ENCODE data around the gene PHLDA2. TPM values are rescaled to one million over a fixed set of nuclear protein-coding genes. Genes with fewer than 3 reads are reported as not detected.

PHLDA2 gene
- total RNA-seq, 2 experiments from 2014 or later = 3.6 to 3.7 TPM

DNA sequence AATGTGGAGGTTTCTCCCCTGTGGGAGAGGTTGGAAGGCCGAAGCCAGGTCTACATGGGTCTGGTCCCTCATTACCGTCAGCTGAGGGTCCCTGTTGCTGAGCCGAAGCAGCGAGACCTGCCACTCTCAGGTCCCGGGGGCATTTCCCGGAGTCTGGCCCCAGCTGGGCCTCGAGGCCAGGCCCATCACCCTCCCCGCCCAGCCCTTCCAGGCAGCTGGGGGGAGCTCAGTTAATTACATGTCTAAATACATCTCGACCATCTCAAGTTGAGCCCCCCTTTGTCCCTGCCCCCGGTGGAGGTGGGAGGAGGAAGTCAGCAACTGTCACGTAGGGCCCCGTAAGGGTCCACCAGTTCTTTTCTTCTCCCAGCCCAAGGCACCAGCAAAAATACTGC is 47.2 kb downstream of the PHLDA2 start:
- no peak overlapping the region for H3K4me3 Mint-ChIP-seq
- peaks cover 2% of the 10 kb centered on the region for H3K4me1 Mint-ChIP-seq (ENCODE audit: low read depth)
- intact Hi-C loops (cut with micrococcal nuclease) = no loop called here
- TF ChIP-seq, protein P1, sequence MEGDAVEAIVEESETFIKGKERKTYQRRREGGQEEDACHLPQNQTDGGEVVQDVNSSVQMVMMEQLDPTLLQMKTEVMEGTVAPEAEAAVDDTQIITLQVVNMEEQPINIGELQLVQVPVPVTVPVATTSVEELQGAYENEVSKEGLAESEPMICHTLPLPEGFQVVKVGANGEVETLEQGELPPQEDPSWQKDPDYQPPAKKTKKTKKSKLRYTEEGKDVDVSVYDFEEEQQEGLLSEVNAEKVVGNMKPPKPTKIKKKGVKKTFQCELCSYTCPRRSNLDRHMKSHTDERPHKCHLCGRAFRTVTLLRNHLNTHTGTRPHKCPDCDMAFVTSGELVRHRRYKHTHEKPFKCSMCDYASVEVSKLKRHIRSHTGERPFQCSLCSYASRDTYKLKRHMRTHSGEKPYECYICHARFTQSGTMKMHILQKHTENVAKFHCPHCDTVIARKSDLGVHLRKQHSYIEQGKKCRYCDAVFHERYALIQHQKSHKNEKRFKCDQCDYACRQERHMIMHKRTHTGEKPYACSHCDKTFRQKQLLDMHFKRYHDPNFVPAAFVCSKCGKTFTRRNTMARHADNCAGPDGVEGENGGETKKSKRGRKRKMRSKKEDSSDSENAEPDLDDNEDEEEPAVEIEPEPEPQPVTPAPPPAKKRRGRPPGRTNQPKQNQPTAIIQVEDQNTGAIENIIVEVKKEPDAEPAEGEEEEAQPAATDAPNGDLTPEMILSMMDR (IDR thresholded peaks at IDR 0.05) = no peak
- ChIA-PET CTCF (interaction anchor here (1.9 to 2.0 kb wide), 2 partner anchors 11 to 350 kb away, joined by 8 to 14 read pairs; no protein-coding TSS in a partner anchor), POLR2A (no interaction called here)
- H3K36me3 Mint-ChIP-seq (ENCODE audit: low read depth) = no peaks in the 10 kb centered on the region
- peaks cover 5% of the 10 kb centered on the region for H3K27me3 Mint-ChIP-seq
- DNase-seq = no peak
- no peak overlapping the region for H3K27ac Mint-ChIP-seq
- no peak for ATAC-seq
- no peaks in the 10 kb centered on the region for H3K9me3 Mint-ChIP-seq

GRCh38 chr11:2881076-2881980 is 47.9 kb downstream of the PHLDA2 start:
- ChIA-PET CTCF (interaction anchor here (1.6 to 2.0 kb wide), 3 partner anchors 8 to 349 kb away, joined by 4 to 14 read pairs (median 8); no protein-coding TSS in a partner anchor), POLR2A (no interaction called here)
- intact Hi-C loops (cut with micrococcal nuclease) = no loop called here
- Mint-ChIP-seq H3K4me1 (ENCODE audit: low read depth) (peaks cover 2% of the 10 kb centered on the region), H3K9me3 (no peaks in the 10 kb centered on the region), H3K27me3 (peaks cover 5% of the 10 kb centered on the region), H3K36me3 (ENCODE audit: low read depth) (no peaks in the 10 kb centered on the region), H3K4me3 (no peak overlapping the region), H3K27ac (no peak overlapping the region)
- DNase-seq (no peak), ATAC-seq (no peak)
- TF ChIP-seq, protein P1 (IDR thresholded peaks at IDR 0.05) = no peak

- ChIA-PET POLR2A (no interaction called here), CTCF (interaction anchor here (1.6 to 2.0 kb wide), 3 partner anchors 9 to 348 kb away, joined by 4 to 14 read pairs (median 8); no protein-coding TSS in a partner anchor)
- DNase-seq = no peak
- no peaks in the 10 kb centered on the region for H3K36me3 Mint-ChIP-seq (ENCODE audit: low read depth)
- no peak for ATAC-seq
- H3K4me1 Mint-ChIP-seq (ENCODE audit: low read depth) = peaks cover 2% of the 10 kb centered on the region
- no peak overlapping the region for H3K27ac Mint-ChIP-seq
- TF ChIP-seq, protein P1 (IDR thresholded peaks at IDR 0.05) = no peak
- intact Hi-C loops (cut with micrococcal nuclease) = no loop called here
- H3K27me3 Mint-ChIP-seq = peaks cover 5% of the 10 kb centered on the region
- no peaks in the 10 kb centered on the region for H3K9me3 Mint-ChIP-seq
- H3K4me3 Mint-ChIP-seq = no peak overlapping the region
These were observed 48.6 kb downstream of the PHLDA2 start for GRCh38 chr11:2880646-2881045.

DNA sequence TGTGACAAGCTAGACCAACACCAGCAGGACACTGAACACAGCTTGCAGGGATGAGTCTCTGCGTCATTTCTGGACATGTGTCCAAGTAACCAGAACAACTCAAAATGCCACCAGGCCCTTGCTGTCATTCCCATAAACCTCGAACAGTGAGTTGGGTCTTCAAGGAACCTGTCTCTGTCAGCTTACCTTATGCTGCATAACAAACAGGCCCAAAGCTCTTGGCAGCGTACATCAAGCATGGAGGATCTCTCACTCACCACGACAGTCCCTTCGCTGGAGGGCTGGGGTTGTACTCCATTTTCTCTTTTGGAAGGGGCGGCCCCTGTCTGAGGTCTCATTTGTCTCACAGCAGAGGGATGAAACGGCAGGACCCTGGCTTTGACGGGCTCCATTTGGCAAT is 50.4 kb downstream of the PHLDA2 start:
- Mint-ChIP-seq H3K4me3 (no peak overlapping the region), H3K27me3 (peaks cover 3% of the 10 kb centered on the region), H3K36me3 (ENCODE audit: low read depth) (no peaks in the 10 kb centered on the region), H3K4me1 (ENCODE audit: low read depth) (no peaks in the 10 kb centered on the region), H3K9me3 (no peaks in the 10 kb centered on the region), H3K27ac (no peak overlapping the region)
- intact Hi-C loops (cut with micrococcal nuclease) = no loop called here
- TF ChIP-seq, protein P1 (IDR thresholded peaks at IDR 0.05) = no peak
- ATAC-seq (no peak), DNase-seq (no peak)
- ChIA-PET CTCF (interaction anchor here (0.8 to 3.2 kb wide), 4 partner anchors 9 to 346 kb away, joined by 3 to 19 read pairs (median 4); no protein-coding TSS in a partner anchor), POLR2A (interaction anchor here (1.5 kb wide), 1 partner anchor 13 kb away, joined by 3 read pairs; no protein-coding TSS in a partner anchor)

Other genes starting within 250 kb of the PHLDA2 start
- gene KCNQ1OT1, start 229.4 kb downstream of the PHLDA2 start, total RNA-seq = under 1 TPM; 0.22 to 0.23 TPM
- gene CDKN1C, start 43.6 kb downstream of the PHLDA2 start, total RNA-seq = 1 to 10 TPM; 1.6 TPM
- gene NAP1L4, start 62.9 kb upstream of the PHLDA2 start, total RNA-seq = 100 to 1,000 TPM; 212 to 223 TPM
- 10 to 100 TPM; 82.7 to 88.2 TPM for gene CARS1, start 128.0 kb upstream of the PHLDA2 start, total RNA-seq
- 1 to 10 TPM; 4.8 to 5.9 TPM for gene OSBPL5, start 235.9 kb upstream of the PHLDA2 start, total RNA-seq